ENCODE data around the gene SLC29A1. TPM values are rescaled to one million over a fixed set of nuclear protein-coding genes. Genes with fewer than 3 reads are reported as not detected.

The SLC29A1 gene
- total and polyA plus RNA-seq, 2 of the 8 experiments (the other 6 are each of a cell fraction or from before 2014, with no cell fraction given): 187 to 558 TPM

GRCh38 chr6:44237021-44237812 lies 13.8 kb downstream of the SLC29A1 start:
- H2AFZ ChIP-seq (ENCODE audit: low read length): no peak overlapping the region
- FAIRE-seq (no peak), DNase-seq (ENCODE audit: low read depth in 1 of 2, low spot score in 2 of 2) (peak in 1 of 2 experiments; percentile 81)
- peak overlapping the region; percentile 33; the same call in 1 of the 2 replicates for H2BK12ac ChIP-seq (ENCODE audit: low read depth, low read length)
- peak overlapping the region; percentile 80 for H4K8ac ChIP-seq (ENCODE audit: extremely low read depth, insufficient read depth, low read length)
- no peak for TF ChIP-seq CHD1 (IDR thresholded peaks at IDR 0.05; ENCODE audit: low read depth, low read length)
- 0 out of 2 replicates have a peak, but pooled peaks have one; percentile 17 for TF ChIP-seq E2F6 (IDR thresholded peaks at IDR 0.05)
- TF ChIP-seq BCL11A (IDR thresholded peaks at IDR 0.05; ENCODE audit: low read depth in 2 of 2, low read length in 2 of 2): no peak
- peak in 1 of 2 experiments; percentile 72; a peak in 1 of 4 replicates for TF ChIP-seq SIN3A (conservative IDR thresholded peaks at IDR 0.05 in 1 of 2, IDR thresholded peaks at IDR 0.05 in 1 of 2; ENCODE audit: low read depth in 1 of 2, low read length in 2 of 2)
- peak; percentile 7; the same call in 1 of the 2 replicates for TF ChIP-seq JUND (IDR thresholded peaks at IDR 0.05; ENCODE audit: low read length)
- TF ChIP-seq SAP30 (IDR thresholded peaks at IDR 0.05; ENCODE audit: insufficient read depth, insufficient replicate concordance, low read length): peak; percentile 45
- TF ChIP-seq POLR2AphosphoS5 (IDR thresholded peaks at IDR 0.05; ENCODE audit: low read depth, low read length): peak; percentile 2; the same call in 1 of the 2 replicates
- peak overlapping the region; percentile 22; the same call in 1 of the 2 replicates for H2BK5ac ChIP-seq (ENCODE audit: low read depth, low read length)
- peak overlapping the region; percentile 19 to 71 (median 48) for H3K4me3 ChIP-seq (ENCODE audit: extremely low read depth in 1 of 4, insufficient read depth in 2 of 4, low read depth in 3 of 4, low read length in 4 of 4)
- no peaks in the 10 kb centered on the region; a peak in 1 of 7 replicates for H3K27me3 ChIP-seq (replicated peaks in 1 of 4; ENCODE audit: control insufficient read depth in 3 of 4, extremely low read depth in 1 of 4, insufficient read depth in 3 of 4, low read length in 3 of 4)
- peaks cover 6 to 7% of the 10 kb centered on the region in 2 experiments for H4K20me1 ChIP-seq (replicated peaks in 1 of 2; ENCODE audit: control insufficient read depth in 1 of 2, insufficient read depth in 2 of 2, low read length in 2 of 2)
- H2BK15ac ChIP-seq (ENCODE audit: low read length): no peak overlapping the region
- ChIA-PET CTCF (ENCODE audit: partially characterized antibody) (interaction anchor here (0.6 to 19.4 kb wide), 20 partner anchors 9 to 138 kb away, joined by 3 to 287 read pairs (median 4); partner anchors contain the start of genes HSP90AB1, SLC29A1 and SLC35B2), POLR2A (ENCODE audit: partially characterized antibody) (interaction anchor here (0.6 to 21.0 kb wide), 19 partner anchors 8 to 568 kb away, joined by 3 to 581 read pairs (median 3); partner anchors contain the start of genes HSP90AB1, MYMX, SLC29A1 and SLC35B2)
- H2BK120ac ChIP-seq (replicated peaks; ENCODE audit: low read depth, low read length): no peak overlapping the region
- no peaks in the 10 kb centered on the region for H3K9me3 ChIP-seq (ENCODE audit: insufficient read depth in 2 of 2, low read depth in 1 of 2, low read length in 1 of 2)
- peak overlapping the region; percentile 25 to 84 for H3K4me2 ChIP-seq (ENCODE audit: insufficient read depth in 1 of 2, low read depth in 2 of 2, low read length in 2 of 2)
- H3K14ac ChIP-seq (ENCODE audit: insufficient read length): no peak overlapping the region
- H3K18ac ChIP-seq (ENCODE audit: extremely low read depth, low read length): no peak overlapping the region
- peaks cover 16 to 23% (median 20%) of the 10 kb centered on the region in 4 experiments for H3K36me3 ChIP-seq (ENCODE audit: control insufficient read depth in 2 of 4, insufficient read depth in 4 of 4, low read length in 3 of 4)
- no peak overlapping the region for H3K23ac ChIP-seq (ENCODE audit: insufficient read length)
- peaks cover 4% of the 10 kb centered on the region; the same call in 1 of the 2 replicates for H3K23me2 ChIP-seq (ENCODE audit: low read depth, low read length)
- no peak overlapping the region for H4K91ac ChIP-seq (replicated peaks; ENCODE audit: insufficient read length, low read length)
- H3K9ac ChIP-seq (replicated peaks in 1 of 4; ENCODE audit: extremely low read depth in 1 of 4, low read depth in 3 of 4, low read length in 3 of 4): peak overlapping the region in 1 of 4 experiments; percentile 57; a peak in 3 of 7 replicates
- H3K4me1 ChIP-seq (replicated peaks in 1 of 4; ENCODE audit: control insufficient read depth in 3 of 4, insufficient read depth in 4 of 4, low read length in 3 of 4): peaks cover 4 to 15% (median 9%) of the 10 kb centered on the region in 4 experiments; a peak in 6 of 7 replicates
- no peak overlapping the region for H2AK5ac ChIP-seq (ENCODE audit: low read depth, low read length)
- no peak overlapping the region for H2BK20ac ChIP-seq (ENCODE audit: low read length)
- 50% methylated on average over 22 of the region's 22 CpGs; no CpG with 5 or more reads in 1 of the 2 experiments for WGBS, 2 experiments (ENCODE audit: extremely low coverage in 1 of 2, insufficient coverage in 1 of 2, insufficient read length in 1 of 2, insufficient replicate concordance in 2 of 2, low coverage in 1 of 2, low lambda C conversion rate in 2 of 2, missing lambda C conversion rate in 1 of 2)
- peak overlapping the region; percentile 18 for H4K5ac ChIP-seq (ENCODE audit: insufficient read length, low read depth, low read length)
- no peaks in the 10 kb centered on the region; the same call in 1 of the 2 replicates for H3K79me1 ChIP-seq (ENCODE audit: low read depth, low read length)
- H3K56ac ChIP-seq (replicated peaks; ENCODE audit: insufficient read length, low read depth, low read length): no peak overlapping the region
- no peak overlapping the region for H3K4ac ChIP-seq (replicated peaks; ENCODE audit: insufficient read length, low read depth, low read length)
- H3K27ac ChIP-seq (ENCODE audit: low read depth, low read length): peak overlapping the region; percentile 11; the same call in 1 of the 2 replicates
- H3K79me2 ChIP-seq (ENCODE audit: control insufficient read depth in 1 of 2, insufficient read depth in 2 of 2, low read length in 2 of 2): no peaks in the 10 kb centered on the region
